Suprapubic skin (tissue), 3 donors: ENCODE results near the gene CDC27.

Experiments
- POLR2A ChIP-seq, 2 donors: fragments of 450-650 bp; IDR thresholded peaks; one replicate each; pipeline ENCODE4 v1.6.1; 2017; ENCODE audit warnings: antibody characterized with exemption in 2 of 2, mild to moderate bottlenecking in 2 of 2, moderate library complexity in 2 of 2
- TF ChIP-seq, protein P1 (sequence below), 2 donors: fragments of 200-600 bp in 1 of 2; fragments of 450-650 bp in 1 of 2; sonication (generic) in 1 of 2; IDR thresholded peaks; one replicate each; pipeline ENCODE4 v1.5.1; 2016 to 2019; ENCODE audit warnings: antibody characterized with exemption in 2 of 2, mild to moderate bottlenecking in 1 of 2, moderate library complexity in 1 of 2

DNA sequence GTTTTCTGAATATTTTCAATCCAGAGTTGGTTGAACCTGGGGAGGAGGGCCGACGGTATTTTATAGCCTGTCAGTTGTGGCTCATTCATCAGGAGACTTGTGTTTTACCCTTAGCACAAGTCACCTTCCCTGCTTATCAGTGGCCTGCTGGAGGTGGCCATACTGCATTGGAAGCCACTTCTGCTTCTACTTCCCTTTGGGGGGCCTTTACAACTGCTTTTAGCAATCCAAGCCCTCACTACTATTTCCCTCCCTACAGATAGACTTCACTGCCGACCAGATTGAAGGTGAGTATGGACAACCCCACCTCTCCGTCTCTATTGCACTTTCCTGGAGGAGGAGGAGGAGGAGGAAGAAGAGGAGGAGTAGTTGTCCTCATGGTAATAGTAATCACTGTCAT is 24.4 kb upstream of the CDC27 start:
- TF ChIP-seq, protein P1, sequence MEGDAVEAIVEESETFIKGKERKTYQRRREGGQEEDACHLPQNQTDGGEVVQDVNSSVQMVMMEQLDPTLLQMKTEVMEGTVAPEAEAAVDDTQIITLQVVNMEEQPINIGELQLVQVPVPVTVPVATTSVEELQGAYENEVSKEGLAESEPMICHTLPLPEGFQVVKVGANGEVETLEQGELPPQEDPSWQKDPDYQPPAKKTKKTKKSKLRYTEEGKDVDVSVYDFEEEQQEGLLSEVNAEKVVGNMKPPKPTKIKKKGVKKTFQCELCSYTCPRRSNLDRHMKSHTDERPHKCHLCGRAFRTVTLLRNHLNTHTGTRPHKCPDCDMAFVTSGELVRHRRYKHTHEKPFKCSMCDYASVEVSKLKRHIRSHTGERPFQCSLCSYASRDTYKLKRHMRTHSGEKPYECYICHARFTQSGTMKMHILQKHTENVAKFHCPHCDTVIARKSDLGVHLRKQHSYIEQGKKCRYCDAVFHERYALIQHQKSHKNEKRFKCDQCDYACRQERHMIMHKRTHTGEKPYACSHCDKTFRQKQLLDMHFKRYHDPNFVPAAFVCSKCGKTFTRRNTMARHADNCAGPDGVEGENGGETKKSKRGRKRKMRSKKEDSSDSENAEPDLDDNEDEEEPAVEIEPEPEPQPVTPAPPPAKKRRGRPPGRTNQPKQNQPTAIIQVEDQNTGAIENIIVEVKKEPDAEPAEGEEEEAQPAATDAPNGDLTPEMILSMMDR (IDR thresholded peaks at IDR 0.05), result no peak
- no peak for TF ChIP-seq POLR2A (IDR thresholded peaks at IDR 0.05)
